HG03565 (cell line): ENCODE measurements around the gene STX3.

ENCODE experiments used
- ATAC-seq: cut with Tn5 transposase; IDR thresholded peaks from one replicate; pipeline ENCODE4 v1.9.1; 2021; ENCODE audit warnings: mild to moderate bottlenecking, moderate library complexity; ENCODE audit not compliant: unreplicated experiment

Gene STX3

DNA sequence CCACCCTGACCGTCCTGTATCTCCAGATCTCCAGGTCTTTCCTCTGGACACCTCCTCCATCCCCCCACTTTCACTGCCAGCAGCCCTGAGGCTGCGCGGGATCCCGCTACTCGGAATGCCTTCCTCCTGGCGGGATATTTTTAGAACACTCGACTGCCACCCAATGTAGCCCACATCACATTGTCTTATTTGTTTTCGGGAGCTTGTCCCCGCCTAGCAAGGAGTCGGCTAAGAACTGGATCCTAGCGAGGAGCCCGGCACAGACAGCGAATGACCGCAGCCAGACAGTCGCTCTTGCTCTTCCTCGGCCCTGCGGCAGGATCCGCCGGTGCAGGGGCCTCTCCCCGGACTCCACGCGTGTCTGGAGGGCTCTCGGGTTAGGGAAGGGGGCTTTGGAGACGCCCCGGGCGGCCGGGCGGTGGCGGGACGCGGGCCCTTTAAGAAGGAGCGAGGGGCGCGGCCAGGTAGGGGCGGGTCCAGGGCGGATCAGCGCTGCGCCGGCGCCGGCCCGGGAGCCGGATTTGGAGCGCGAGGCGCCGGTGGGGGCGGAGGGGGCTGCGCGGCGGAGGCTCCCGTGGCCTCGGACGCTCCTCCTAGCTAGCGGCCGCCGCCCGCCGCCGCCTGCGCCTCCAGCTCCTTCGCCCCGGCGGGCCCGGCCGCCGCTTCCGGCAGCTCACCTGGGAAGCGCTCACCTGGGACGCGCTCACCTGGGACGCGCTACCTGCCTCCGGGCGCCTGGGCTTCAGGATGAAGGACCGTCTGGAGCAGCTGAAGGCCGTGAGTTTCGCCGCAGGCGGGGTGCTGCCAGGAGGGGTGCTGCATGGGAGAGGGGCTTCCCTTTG is at the start of gene STX3:
STX3 (plus strand) TSS at position 518 of the 842 bp plus-strand sequence; CDS start at position 748, 230 bp downstream.
- ATAC-seq: peak; percentile 39

DNA sequence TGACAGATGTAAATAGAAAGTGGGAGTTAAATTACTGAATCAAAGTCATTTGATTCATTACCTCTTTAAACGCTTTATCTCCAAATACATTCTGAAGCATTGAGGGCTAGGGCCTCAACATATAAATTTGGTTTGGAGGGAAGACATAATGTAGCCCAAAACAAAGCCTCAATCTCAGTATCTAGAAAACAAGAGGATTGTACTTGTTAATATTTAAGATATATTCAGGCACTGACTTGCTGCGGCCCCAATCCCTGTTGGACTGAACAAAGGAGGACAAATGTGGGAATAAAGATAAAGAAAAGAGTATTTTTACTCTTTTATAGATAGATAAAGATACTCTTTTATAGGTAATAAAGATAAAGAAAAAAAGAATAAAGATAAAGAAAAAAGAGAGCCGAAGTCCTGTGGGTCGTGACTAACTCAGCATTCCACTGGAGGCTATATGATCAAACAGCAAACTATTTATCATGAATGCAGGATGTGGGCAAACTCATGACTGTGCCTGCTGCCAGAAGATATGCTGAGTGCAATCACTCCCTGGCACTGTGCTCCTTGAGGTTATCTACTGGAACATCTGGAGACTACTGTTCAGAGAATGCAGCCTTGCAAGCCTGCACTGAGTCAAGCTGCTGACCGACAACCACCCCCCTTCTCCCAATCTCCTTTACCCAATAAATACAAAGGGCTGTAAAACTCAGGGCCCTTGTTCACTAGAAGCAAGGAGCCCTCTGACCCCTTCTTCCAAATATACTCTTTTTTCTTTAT is 48.5 kb upstream of the STX3 start:
- ATAC-seq: no peak

GRCh38 chr11:59707371-59707770 is 47.8 kb upstream of the STX3 start:
- no peak for ATAC-seq

- no peak for ATAC-seq
Observed at GRCh38 chr11:59708537-59708936, 46.6 kb upstream of the STX3 start.

GRCh38 chr11:59710136-59710847 is 44.9 kb upstream of the STX3 start:
- ATAC-seq: no peak

- no peak for ATAC-seq
Observed at GRCh38 chr11:59713745-59714144, 41.4 kb upstream of the STX3 start, which contains the start of gene OR10V1. TSS of gene OR10V1 (minus strand) at chr11:59713845. CDS start at chr11:59713845, 0 bp downstream.

- ATAC-seq: no peak
Observed at GRCh38 chr11:59716051-59716450, 39.1 kb upstream of the STX3 start.

GRCh38 chr11:59719556-59719955 is 35.6 kb upstream of the STX3 start:
- ATAC-seq: no peak

DNA sequence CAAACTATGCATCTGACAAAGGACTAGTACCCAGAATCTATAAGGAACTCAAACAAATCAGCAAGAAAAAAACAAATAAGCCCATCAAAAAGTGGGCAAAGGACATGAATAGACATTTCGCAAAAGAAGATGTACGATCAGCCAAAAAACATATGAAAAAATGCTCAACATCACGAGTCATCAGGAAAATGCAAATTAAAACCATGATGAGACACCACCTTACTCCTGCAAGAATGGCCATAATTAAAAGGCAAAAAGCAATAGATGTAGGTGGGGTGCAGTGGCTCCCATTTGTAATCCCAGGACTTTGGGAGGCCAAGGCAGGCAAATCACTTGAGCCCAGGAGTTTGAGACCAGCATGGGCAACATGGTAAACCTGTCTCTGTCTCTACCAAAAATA is 31.1 kb upstream of the STX3 start:
- ATAC-seq: no peak

- no peak for ATAC-seq
Observed at GRCh38 chr11:59727426-59727825, 27.8 kb upstream of the STX3 start.

DNA sequence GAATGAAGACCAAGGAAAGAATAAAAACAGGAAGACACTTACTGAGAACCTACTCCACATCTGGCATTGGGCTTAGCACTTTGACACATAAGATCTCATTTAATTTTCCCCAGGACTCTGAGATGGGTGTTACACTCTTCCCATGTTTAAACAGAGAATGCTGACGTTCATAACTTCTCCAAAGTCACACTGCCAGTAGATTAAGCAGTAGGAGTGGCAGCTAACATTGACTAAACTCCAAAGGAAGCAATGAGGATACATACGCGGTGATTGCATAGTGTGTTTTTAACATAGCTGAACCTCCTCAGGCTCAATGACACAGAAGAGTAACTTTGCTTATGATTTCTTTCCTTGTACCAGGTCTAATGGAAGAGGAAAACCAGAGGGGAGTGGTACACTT is 27.0 kb upstream of the STX3 start:
- no peak for ATAC-seq

GRCh38 chr11:59728913-59729312 is 26.3 kb upstream of the STX3 start:
- no peak for ATAC-seq

GRCh38 chr11:59729834-59730233 is 25.3 kb upstream of the STX3 start:
- ATAC-seq: no peak

GRCh38 chr11:59730896-59731565 is 24.1 kb upstream of the STX3 start:
- no peak for ATAC-seq

- ATAC-seq: no peak
Observed at GRCh38 chr11:59746111-59746510, 9.1 kb upstream of the STX3 start.

GRCh38 chr11:59753650-59754493 is 1.3 kb upstream of the STX3 start:
- peak; percentile 73 for ATAC-seq

DNA sequence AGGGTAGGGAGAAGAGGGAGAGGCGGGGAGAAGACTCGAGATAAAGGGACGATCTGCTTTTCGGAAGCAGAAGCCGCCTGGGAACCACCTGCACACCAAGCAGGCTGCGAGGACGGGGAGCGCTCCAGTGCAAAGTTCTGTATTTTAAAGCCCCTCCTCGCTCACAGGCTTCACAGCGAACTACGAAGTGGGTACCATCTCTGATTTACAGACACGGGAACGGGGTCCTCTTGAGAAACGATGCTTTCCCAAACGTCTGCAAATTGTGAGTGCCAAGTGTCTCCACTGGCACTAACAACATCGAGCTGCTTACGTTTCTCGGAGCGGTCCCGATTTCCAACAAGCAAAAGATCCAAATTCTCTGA is 700 bp upstream of the STX3 start:
- ATAC-seq: no peak

DNA sequence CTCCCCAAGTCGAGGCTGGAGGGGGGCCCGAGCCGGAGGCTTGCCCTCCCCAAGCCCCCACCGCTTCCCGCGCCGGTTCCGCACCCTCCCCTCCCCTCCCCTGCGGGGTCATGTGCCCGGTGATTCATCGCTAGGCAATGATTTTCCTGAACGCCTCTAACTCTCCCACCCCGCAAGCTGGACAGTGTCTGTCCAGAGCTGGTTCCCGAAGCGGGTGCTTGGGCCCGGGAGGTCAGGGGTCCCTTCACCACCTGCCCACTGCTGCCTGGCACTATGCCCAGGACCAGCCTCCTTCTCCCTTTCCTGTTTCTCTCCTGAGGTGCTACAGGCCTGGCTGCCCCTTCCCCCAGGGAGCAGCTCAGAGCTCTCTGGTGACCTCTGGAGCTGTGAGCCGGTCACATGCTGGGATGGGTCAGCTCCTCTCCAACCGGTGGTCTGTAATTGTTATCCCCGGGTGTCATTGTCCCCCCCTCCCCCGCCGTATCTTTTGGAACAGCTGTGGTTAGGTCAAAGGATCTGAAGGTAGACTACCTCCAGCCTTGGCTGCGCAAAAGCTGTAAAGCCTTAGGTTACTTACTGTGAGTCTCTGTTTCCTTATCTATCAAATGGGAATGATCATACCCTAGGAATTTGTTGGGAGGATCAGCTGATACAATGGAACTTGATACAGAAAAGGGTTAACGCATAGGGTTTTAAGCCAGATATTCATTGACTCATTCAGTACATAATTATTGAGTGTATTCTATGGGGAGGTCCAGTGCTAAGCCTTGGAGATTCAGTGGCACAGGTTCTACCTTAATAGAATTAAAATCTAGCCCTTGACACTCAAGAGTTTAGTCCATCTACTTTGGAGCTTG is 753 bp downstream of the STX3 start:
- ATAC-seq: no peak

GRCh38 chr11:59756558-59756840 is 1.3 kb downstream of the STX3 start:
- no peak for ATAC-seq
